HepG2 (cell line): ENCODE results near the gene CBLB. TPM values are rescaled to one million over a fixed set of nuclear protein-coding genes. Genes with fewer than 3 reads are reported as not detected.
"Not testable (repeated sequence)": the region's sequence is repeated elsewhere in the genome, so short reads cannot be mapped to it uniquely, and the experiment has no call there.

Experiments used
- ATAC-seq: fragments of 200-7000 bp; cut with Tn5 transposase; 3 replicates; pipeline ENCODE4 v1.9.1; 2020; ENCODE audit warnings: mild to moderate bottlenecking, moderate library complexity
- BruUV-seq: library from RNA; stranded (reverse); fragments of 400-500 nt; replicated peaks from 2 replicates; lab custom pipeline; 2021; lab: Mats Ljungman, UMichigan
- CTCF ChIA-PET: fragments of 300-600 bp; formaldehyde crosslinking; extraction: SDS; loops from one replicate; lab custom pipeline; 2021; ENCODE audit warnings: low total read pairs, inconsistent platforms, low intra/inter-chr PET ratio; lab: Yijun Ruan, JAX
- POLR2A ChIA-PET: fragments of 350-600 bp; sonication (Branson Sonifier 250); formaldehyde crosslinking; loops from one replicate; lab custom pipeline; 2020; ENCODE audit warnings: antibody characterized with exemption, inconsistent platforms; lab: Yijun Ruan, JAX
- DNase-seq: peaks from one replicate; pipeline ENCODE4 v3.0.0-alpha.2; 2015; ENCODE audit warnings: low spot score
- FAIRE-seq: peaks from 3 replicates; lab custom pipeline; 2011; peaks lifted over from hg19 to GRCh38; lab: Jason Lieb, UNC
- H2AFZ ChIP-seq: one replicate; pipeline ENCODE4 v1.6.1; 2011; ENCODE audit warnings: low read length, inconsistent platforms
- H3K27ac ChIP-seq: fragments of 300-600 bp; 3 replicates; pipeline ENCODE4 v1.8.0; 2011; ENCODE audit warnings: mixed run types, mild to moderate bottlenecking, mixed read lengths, low read length, inconsistent platforms; ENCODE audit not compliant: insufficient read depth; ENCODE audit errors: extremely low read length
- H3K27me3 ChIP-seq, 2 experiments: fragments of 200-600 bp in 1 of 2; 2 replicates in 1 of 2; 3 replicates in 1 of 2; pipeline versions ENCODE4 v1.6.0 to v1.8.0; 2011; ENCODE audit warnings: low read length in 2 of 2, mild to moderate bottlenecking in 2 of 2, moderate library complexity in 2 of 2, inconsistent platforms in 1 of 2; ENCODE audit not compliant: insufficient read depth in 2 of 2, control insufficient read depth in 1 of 2
- H3K36me3 ChIP-seq, 2 experiments: fragments of 200-600 bp in 1 of 2; replicated peaks in 1 of 2; 2 replicates in 1 of 2; 3 replicates in 1 of 2; pipeline versions ENCODE4 v1.5.1 to v1.8.0; 2011; ENCODE audit warnings: low read length in 2 of 2, inconsistent platforms in 1 of 2; ENCODE audit not compliant: insufficient read depth in 2 of 2, control insufficient read depth in 1 of 2
- H3K4me1 ChIP-seq: 2 replicates; pipeline ENCODE4 v1.5.1; 2012; ENCODE audit warnings: low read length, inconsistent platforms; ENCODE audit not compliant: insufficient read depth
- H3K4me2 ChIP-seq: 2 replicates; pipeline ENCODE4 v1.6.0; 2011; ENCODE audit warnings: low read depth, low read length, inconsistent platforms
- H3K4me3 ChIP-seq, 3 experiments: fragments of 200-600 bp in 1 of 3; sonication (generic), shearing (Covaris generic) in 1 of 3; replicated peaks in 1 of 3; 2 replicates each; pipeline ENCODE4 v1.5.1; 2011 to 2016; ENCODE audit warnings: low read length in 3 of 3, inconsistent platforms in 2 of 3, low read depth in 2 of 3, mild to moderate bottlenecking in 2 of 3, control low read depth in 1 of 3, mixed read lengths in 1 of 3; ENCODE audit not compliant: insufficient read depth in 1 of 3
- H3K79me2 ChIP-seq: one replicate; pipeline ENCODE4 v1.6.1; 2011; ENCODE audit warnings: low read length, inconsistent platforms; ENCODE audit not compliant: insufficient read depth
- H3K9ac ChIP-seq: 2 replicates; pipeline ENCODE4 v1.6.0; 2011; ENCODE audit warnings: mild to moderate bottlenecking, low read depth, low read length, inconsistent platforms; ENCODE audit not compliant: insufficient read depth
- H3K9me3 ChIP-seq: 2 replicates; pipeline ENCODE4 v1.5.1; 2012; ENCODE audit warnings: mild to moderate bottlenecking, low read length
- H4K20me1 ChIP-seq: 2 replicates; pipeline ENCODE4 v1.6.0; 2011; ENCODE audit warnings: inconsistent platforms, mild to moderate bottlenecking, low read length, moderate library complexity; ENCODE audit not compliant: insufficient read depth
- JDP2 ChIP-seq: sonication (generic); formaldehyde crosslinking; IDR thresholded peaks from 2 replicates; pipeline ENCODE4 v1.8.1; 2022; ENCODE audit warnings: missing genetic modification reagents, borderline replicate concordance
- PAXIP1 ChIP-seq: sonication (generic); formaldehyde crosslinking; conservative IDR thresholded peaks from 2 replicates; pipeline ENCODE4 v1.4.0; 2020; ENCODE audit warnings: mild to moderate bottlenecking, missing genetic modification reagents, moderate library complexity
- WGBS: methylation state at CpG from one replicate; pipeline ENCODE4 v1.1.6; 2017; ENCODE audit warnings: low lambda C conversion rate; 5-methylcytosine and 5-hydroxymethylcytosine counted together
- in situ Hi-C: cut with HindIII; loops from 2 replicates; pipeline ENCODE4 v1.10.0; 2017; ENCODE audit warnings: low pct_unique_long_range_greater_than_20kb; ENCODE audit not compliant: extremely low pct_ligation_motif_present
- intact Hi-C: fragments of 100-400 bp; cut with micrococcal nuclease; formaldehyde crosslinking; loops from one replicate; pipeline ENCODE4 v1.10.0; 2022; ENCODE audit not compliant: unreplicated experiment
- polyA plus RNA-seq, 8 experiments: library from polyadenylated mRNA; depleted of rRNA in 3 of 8; stranded (reverse) in 7 of 8; unstranded in 1 of 8; fragments of >200 nt; fragmentation: Illumina TruSeq in 4 of 8; extraction: Trizol in 4 of 8; gene quantifications; 2 replicates each; pipeline versions ENCODE4 v1.2.1 to v1.2.3, GENCODE V29; 2011 to 2016; ENCODE audit warnings: low read depth in 4 of 8, missing spikeins in 1 of 8, mixed read lengths in 1 of 8; ENCODE audit not compliant: insufficient read depth in 1 of 8
- total RNA-seq, 5 experiments: library from RNA; depleted of rRNA; stranded (reverse); fragments of >200 nt; fragmentation: Illumina TruSeq; extraction: Trizol; gene quantifications; 2 replicates each; pipeline ENCODE4 v1.2.3, GENCODE V29; 2016; ENCODE audit warnings: low read depth in 1 of 5

CBLB gene
- total and polyA plus RNA-seq, 2 of the 13 experiments (the other 11 are each of a cell fraction or from before 2014, with no cell fraction given) = 9.8 to 16.4 TPM

GRCh38 chr3:105821433-105821832, 47.4 kb downstream of the CBLB start (continued):
- TF ChIP-seq PAXIP1 = 0 out of 2 replicates have a peak, but pooled peaks have one; percentile 15

- no TSS peak for BruUV-seq
- ChIA-PET POLR2A (no interaction called here), CTCF (no interaction called here)
- Histone ChIP-seq H3K9ac (no peak overlapping the region), H3K9me3 (no peaks in the 10 kb centered on the region), H3K4me2 (no peak overlapping the region), H4K20me1 (peaks cover 19% of the 10 kb centered on the region), H3K27me3 (no peaks in the 10 kb centered on the region), H3K36me3 (no peaks in the 10 kb centered on the region), H3K4me3 (no peak overlapping the region), H3K27ac (no peak overlapping the region), H2AFZ (no peak overlapping the region), H3K4me1 (peaks cover 10% of the 10 kb centered on the region), H3K79me2 (peaks cover 3% of the 10 kb centered on the region)
- intact Hi-C loops = no loop called here
- DNase-seq = no peak
- WGBS = 98% methylated on average over 2 of the region's 2 CpGs
- in situ Hi-C loops = no loop called here
- ATAC-seq = no peak
- FAIRE-seq = no peak
- TF ChIP-seq JDP2 = no peak
Measured at GRCh38 chr3:105816833-105817232, 52.0 kb downstream of the CBLB start.

GRCh38 chr3:105815331-105815730, 53.5 kb downstream of the CBLB start:
- POLR2A ChIA-PET, H3K36me3 ChIP-seq, H4K20me1 ChIP-seq, H3K27ac ChIP-seq, H3K79me2 ChIP-seq, H3K9ac ChIP-seq, H3K4me1 ChIP-seq, H3K4me2 ChIP-seq, H3K27me3 ChIP-seq, H3K9me3 ChIP-seq, DNase-seq, BruUV-seq, FAIRE-seq, H2AFZ ChIP-seq, CTCF ChIA-PET, in situ Hi-C loops, H3K4me3 ChIP-seq, intact Hi-C loops, ATAC-seq: not testable (repeated sequence)
- WGBS = 99% methylated on average over 3 of the region's 3 CpGs
